HUES48 (cell line): Measurements from ENCODE around the gene TEX19.

Experiments used
- H3K27ac ChIP-seq: one replicate; pipeline ENCODE4 v1.7.0; 2013; ENCODE audit warnings: low read depth, low read length, inconsistent platforms
- H3K27me3 ChIP-seq: 2 replicates; pipeline ENCODE4 v1.6.1; 2013; ENCODE audit warnings: mild to moderate bottlenecking, low read length; ENCODE audit not compliant: control insufficient read depth, insufficient read depth
- H3K36me3 ChIP-seq: 2 replicates; pipeline ENCODE4 v1.6.1; 2013; ENCODE audit warnings: low read length; ENCODE audit not compliant: control insufficient read depth, insufficient read depth
- H3K4me1 ChIP-seq: 2 replicates; pipeline ENCODE4 v1.6.1; 2013; ENCODE audit warnings: mild to moderate bottlenecking, low read length; ENCODE audit not compliant: control insufficient read depth, insufficient read depth
- H3K4me3 ChIP-seq: 2 replicates; pipeline ENCODE4 v1.5.1; 2013; ENCODE audit warnings: mild to moderate bottlenecking, low read depth, low read length
- H3K9ac ChIP-seq: 2 replicates; pipeline ENCODE4 v1.6.1; 2013; ENCODE audit warnings: mild to moderate bottlenecking, low read depth, low read length, moderate library complexity
- H3K9me3 ChIP-seq: 2 replicates; pipeline ENCODE4 v1.6.1; 2013; ENCODE audit warnings: low read length; ENCODE audit not compliant: control insufficient read depth, insufficient read depth

The TEX19 gene

DNA sequence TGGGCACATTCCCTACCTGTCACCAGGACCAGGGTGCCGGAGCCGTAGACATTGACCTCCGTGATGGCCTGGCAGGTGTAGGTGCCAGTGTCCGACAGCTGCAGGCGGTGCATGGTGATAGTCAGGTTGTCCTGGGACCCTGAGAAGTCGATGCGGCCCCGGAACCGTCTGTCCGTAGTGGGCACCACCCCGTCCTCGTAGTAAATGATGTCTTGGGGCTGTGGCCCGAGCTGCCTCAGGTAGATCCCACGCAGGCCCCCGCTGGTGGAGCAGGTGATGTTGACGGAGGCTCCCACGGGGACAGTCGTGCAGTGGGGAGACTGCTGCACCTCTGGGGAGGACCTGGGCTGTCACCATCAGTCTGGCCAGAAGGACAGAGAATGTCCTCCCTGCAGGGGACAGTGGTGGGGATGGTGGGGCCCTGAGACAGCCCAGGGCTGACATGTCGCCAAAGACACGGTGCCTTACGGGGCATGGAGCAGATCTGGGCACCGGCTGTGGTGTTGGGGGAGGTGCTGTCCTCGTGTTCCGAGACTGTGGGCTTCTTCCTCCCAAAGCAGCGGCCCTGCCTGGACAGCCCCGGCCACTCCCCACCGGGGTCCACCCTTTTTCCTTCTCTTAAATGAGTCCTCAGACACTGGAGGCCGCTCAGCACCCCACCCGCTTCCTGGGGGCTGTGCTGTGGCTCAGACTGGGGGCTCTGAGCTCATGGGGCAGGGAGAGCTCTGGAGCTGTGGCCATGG, 42.2 kb upstream of the TEX19 start:
- Histone ChIP-seq H3K36me3 (no peaks in the 10 kb centered on the region), H3K27ac (no peak overlapping the region), H3K4me3 (no peak overlapping the region), H3K4me1 (0 out of 2 replicates have a peak, but pooled peaks cover 4% of the 10 kb centered on the region), H3K9me3 (no peaks in the 10 kb centered on the region), H3K9ac (no peak overlapping the region), H3K27me3 (no peaks in the 10 kb centered on the region)

DNA sequence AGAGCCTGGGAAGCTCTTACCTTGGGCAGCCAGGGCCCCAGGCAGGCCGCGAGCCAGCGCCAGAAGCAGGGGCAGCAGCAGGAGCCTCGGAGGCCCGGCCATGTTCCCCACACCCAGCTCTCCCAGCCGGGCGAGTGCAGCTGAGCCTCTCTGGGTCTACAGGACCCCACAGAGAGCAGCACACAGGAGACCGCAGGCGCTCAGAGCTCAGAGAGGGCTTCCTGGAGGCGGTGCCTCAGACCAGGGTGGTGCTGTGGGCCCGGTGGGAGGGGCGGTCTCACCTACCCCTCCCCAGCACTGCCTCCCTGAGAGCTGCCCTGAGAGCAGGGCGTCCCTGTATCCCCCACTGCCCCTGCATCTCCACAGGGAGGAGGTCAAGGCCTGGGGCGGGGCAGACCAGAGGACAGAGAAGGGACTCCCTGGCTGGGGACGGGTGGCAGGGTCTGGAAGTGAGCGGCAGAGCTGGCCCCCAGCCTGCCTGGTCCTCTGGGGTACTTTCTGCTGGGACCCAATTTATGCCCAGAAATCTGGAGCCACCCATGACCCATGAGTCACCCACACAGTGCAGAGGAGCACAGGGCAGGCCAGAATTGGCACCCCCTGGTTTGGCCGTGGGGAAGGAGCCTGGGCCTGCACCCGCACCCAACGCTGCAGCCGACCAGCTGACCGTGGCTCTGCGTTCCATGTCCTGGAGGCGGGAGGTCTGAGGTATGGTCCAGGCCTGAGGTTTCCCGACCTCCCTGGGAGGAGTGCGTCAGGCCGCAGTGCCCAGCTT, 41.5 kb upstream of the TEX19 start, which contains the start of gene CD7:
TSS of gene CD7 (minus strand) at position 215 of the 775 bp plus-strand sequence. CDS start at position 102, 113 bp downstream.
- H3K9ac ChIP-seq = no peak within 1 kb of the TSS
- no peaks in the 10 kb centered on the region for H3K36me3 ChIP-seq
- no peaks in the 10 kb centered on the region for H3K27me3 ChIP-seq
- no peaks in the 10 kb centered on the region for H3K9me3 ChIP-seq
- no peak within 1 kb of the TSS for H3K27ac ChIP-seq
- H3K4me3 ChIP-seq = no peak within 1 kb of the TSS
- 0 out of 2 replicates have a peak, but pooled peaks cover 4% of the 10 kb centered on the region for H3K4me1 ChIP-seq

DNA sequence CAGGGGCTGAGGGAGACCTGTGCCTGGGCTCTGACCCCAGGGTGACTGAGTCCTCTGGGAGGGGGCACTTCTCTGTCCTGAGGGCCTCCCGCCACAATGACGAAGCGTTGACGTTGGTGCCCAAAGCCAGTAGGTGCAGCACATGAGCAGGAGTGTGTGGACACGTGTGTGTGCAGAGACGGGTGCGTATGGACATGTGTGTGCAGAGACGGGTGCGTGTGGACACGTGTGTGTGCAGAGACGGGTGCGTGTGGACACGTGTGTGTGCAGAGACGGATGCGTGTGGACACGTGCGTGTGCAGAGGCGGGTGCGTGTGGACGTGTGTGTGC, 40.9 kb upstream of the TEX19 start:
- no peaks in the 10 kb centered on the region for H3K27me3 ChIP-seq
- H3K27ac ChIP-seq = no peak overlapping the region
- H3K9me3 ChIP-seq = no peaks in the 10 kb centered on the region
- 0 out of 2 replicates have a peak, but pooled peaks cover 4% of the 10 kb centered on the region for H3K4me1 ChIP-seq
- no peaks in the 10 kb centered on the region for H3K36me3 ChIP-seq
- H3K9ac ChIP-seq = no peak overlapping the region
- no peak overlapping the region for H3K4me3 ChIP-seq

DNA sequence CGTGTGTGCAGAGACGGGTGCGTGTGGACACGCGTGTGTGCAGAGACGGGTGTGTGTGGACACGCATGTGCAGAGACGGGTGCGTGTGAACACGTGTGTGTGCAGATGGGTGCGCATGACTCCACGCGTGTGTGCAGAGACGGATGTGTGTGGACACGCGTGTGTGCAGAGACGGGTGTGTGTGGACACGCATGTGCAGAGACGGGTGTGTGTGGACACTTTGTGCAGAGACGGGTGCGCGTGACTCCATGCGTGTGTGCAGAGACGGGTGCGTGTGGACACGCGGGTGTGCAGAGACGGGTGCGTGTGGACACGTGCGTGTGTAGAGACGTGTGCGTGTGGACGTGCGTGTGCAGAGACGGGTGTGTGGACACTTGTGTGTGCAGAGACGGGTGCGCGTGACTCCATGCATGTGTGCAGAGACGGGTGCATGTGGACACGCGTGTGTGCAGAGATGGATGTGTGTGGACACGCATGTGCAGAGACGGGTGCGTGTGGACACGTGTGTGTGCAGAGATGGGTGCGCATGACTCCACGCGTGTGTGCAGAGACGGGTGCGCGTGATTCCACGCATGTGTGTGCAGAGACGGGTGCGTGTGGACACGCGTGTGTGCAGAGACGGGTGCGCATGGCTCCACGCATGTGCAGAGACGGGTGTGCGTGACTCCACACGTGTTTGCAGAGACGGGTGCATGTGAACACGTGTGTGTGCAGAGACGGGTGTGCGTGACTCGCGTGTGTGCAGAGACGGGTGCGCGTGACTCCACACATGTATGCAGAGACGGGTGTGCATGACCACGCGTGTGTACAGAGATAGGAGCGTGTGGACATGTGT, 40.1 kb upstream of the TEX19 start:
- H3K4me1 ChIP-seq = 0 out of 2 replicates have a peak, but pooled peaks cover 4% of the 10 kb centered on the region
- no peaks in the 10 kb centered on the region for H3K27me3 ChIP-seq
- H3K9ac ChIP-seq = no peak overlapping the region
- H3K27ac ChIP-seq = no peak overlapping the region
- no peaks in the 10 kb centered on the region for H3K9me3 ChIP-seq
- H3K36me3 ChIP-seq = no peaks in the 10 kb centered on the region
- no peak overlapping the region for H3K4me3 ChIP-seq

DNA sequence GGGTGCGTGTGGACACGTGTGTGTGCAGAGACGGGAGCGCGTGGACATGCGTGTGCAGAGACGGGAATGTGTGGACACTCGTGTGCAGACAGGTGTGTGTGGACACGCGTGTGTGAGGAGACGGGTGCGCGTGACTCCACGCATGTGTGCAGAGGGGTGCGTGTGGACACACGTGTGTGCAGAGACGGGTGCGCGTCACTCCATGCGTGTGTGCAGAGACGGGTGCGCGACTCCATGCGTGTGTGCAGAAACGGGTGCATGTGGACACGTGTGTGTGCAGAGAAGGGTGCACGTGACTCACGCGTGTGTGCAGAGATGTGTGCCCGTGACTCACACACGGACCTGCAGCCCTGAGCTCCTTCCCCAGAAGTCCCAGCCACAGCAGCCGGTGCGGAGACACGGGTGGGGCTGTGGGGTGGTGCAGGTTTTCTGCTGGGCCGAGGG, 39.4 kb upstream of the TEX19 start:
- Histone ChIP-seq H3K27me3 (no peaks in the 10 kb centered on the region), H3K9me3 (no peaks in the 10 kb centered on the region), H3K4me1 (0 out of 2 replicates have a peak, but pooled peaks cover 4% of the 10 kb centered on the region), H3K36me3 (no peaks in the 10 kb centered on the region), H3K27ac (no peak overlapping the region), H3K4me3 (no peak overlapping the region), H3K9ac (no peak overlapping the region)

DNA sequence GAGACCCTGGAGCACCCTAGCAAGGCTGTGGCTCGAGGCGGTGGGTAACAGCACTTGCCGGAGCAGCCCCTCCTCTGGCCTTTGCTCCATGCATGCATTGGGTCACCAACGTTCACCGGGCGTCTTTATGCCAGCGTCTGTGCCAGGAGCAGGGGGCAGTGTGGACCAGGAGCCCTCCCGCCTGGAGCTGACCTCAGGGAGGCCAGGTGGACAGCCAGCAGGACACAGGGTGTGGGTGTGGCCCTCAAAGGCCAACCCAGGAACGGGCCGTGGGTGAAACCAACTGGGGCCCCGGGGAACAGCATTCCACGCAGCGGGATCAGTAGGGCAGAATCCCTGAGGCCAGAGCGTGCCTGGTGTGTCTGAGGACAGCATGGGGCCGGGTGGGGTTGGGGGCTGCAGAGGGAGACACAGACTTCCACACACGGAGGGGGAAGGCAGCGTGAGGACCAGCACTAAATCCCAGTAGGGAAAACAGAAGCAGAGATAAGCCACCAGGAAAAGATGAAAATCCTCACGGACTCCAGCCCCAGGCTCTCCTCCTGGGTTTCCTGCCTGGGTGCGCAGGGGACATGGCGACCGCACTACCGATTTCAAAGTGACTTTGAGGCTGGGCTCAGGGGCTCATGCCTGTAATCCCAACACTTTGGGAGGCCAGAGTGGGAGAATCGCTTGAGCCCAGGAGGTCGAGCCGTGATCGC, 38.8 kb upstream of the TEX19 start:
- Histone ChIP-seq H3K4me3 (no peak overlapping the region), H3K4me1 (0 out of 2 replicates have a peak, but pooled peaks cover 4% of the 10 kb centered on the region), H3K9ac (no peak overlapping the region), H3K27me3 (no peaks in the 10 kb centered on the region), H3K27ac (no peak overlapping the region), H3K9me3 (no peaks in the 10 kb centered on the region), H3K36me3 (no peaks in the 10 kb centered on the region)

DNA sequence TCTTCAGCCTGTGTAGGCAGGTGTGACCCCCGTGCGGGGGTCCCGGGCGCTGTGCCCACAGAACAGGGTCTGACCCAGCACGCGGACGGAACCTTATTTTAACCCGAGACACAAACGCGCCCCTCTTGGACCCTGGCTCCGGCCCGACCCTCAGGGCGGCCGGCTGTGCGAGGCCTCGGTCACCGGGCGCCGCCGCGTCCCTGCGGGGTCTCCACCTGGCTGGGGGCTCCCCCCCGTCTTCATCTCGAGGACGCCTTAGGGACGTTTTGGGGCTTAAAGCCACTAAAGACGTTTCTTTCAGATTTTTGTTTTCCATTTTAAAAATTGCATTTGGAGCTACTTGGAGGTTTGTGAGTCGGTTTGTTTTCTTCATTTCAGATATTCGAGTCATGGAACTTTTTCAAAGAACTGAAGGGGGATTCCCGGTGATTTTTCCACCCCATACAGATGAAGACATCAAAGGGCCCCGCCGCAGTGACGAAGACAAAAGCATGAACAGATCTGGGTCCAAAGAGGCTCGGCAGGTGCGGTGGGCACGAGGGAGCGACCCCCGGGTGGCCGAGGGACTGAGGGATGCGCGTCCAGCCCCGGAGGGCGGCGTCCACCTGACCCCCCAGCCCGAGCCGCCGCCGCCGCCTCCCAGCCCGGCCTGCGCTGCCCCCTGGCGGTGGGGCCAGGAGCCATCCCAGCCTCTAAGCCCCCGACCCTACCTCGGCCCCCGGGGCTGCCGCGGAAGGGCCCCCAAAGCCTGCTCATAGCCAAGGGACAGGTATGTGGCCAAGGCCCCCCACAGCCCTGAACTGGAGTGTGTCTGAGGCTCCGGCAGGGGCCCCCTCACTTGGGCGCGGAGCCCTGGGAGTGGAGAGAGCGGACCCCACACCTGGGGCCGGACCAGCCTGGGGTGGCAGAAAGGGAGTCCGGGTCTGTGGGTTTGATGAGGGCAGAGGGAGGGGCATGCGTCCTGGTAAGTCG, 37.8 kb upstream of the TEX19 start:
- no peaks in the 10 kb centered on the region for H3K36me3 ChIP-seq
- 0 out of 2 replicates have a peak, but pooled peaks cover 4% of the 10 kb centered on the region for H3K4me1 ChIP-seq
- no peak overlapping the region for H3K27ac ChIP-seq
- H3K9me3 ChIP-seq = no peaks in the 10 kb centered on the region
- no peak overlapping the region for H3K4me3 ChIP-seq
- H3K9ac ChIP-seq = no peak overlapping the region
- no peaks in the 10 kb centered on the region for H3K27me3 ChIP-seq

DNA sequence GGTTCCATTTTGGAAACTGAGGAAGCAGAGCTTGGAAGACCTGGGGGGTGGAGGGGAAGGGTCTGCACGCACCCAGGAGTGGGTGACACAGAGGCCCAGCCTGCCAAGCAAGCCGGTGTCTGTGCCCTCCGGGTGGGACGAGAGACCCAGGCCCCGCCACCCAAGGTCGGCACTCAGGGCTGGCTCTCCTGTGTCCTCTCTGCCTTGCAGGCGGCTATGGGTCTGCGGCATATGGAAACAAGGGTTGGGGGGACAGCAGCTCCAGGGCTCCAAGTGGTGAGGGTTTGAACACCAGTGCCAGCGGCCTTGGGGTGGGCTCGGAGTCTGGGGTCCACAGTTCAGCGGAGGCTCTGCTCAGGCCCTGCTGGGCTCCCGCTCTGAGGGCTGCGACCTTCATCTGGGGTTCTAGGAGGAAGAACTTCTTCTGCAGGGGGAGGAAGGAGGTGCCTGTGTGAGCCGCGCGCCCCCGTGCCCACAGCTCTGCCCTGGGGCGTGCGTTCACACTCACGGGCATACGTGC, 37.0 kb upstream of the TEX19 start:
- 0 out of 2 replicates have a peak, but pooled peaks cover 4% of the 10 kb centered on the region for H3K4me1 ChIP-seq

DNA sequence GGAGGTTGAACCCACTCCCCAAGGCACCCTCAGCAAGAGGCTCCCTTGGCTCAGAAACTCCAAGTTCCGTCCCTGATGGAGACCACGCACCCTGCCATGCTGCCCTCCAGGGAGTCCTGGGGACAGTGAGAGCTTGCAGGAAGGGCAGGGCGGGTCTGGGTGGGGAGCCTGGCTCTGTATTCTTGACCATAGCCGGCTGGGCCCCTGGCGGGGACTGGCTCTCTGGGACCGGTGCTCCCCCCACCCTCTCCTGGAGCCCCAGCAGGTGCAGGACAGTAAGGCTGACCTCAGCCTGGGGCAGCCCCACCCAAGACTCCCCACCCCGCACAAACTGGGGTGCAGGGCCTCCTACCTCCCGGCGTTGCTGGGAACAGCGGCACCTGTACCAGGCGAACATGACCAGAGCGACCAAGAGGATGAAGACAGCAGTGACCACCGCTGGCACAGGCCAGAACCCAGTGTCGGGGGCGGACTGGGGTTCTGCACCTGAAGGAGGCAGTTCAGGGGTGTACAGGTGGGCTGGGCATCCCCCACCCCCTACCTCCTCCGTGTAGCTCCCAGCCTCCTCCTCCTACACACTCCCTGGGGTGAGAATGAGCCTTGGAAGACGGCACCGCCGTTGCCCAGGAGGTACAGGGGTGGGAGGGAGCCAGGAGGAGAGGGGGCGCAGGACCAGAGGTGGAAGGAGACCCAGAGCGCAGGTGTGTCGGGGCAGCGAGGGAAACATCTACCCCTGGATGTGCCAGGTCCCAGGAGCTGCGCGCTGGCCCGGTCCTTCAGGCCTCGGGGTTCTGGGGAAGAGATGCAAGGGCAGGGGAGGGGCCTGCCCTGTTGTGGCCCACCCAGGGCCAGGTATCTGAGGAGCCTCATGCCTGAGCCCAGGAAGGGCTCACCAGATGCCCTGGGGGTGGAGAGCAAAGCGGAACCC, 36.3 kb upstream of the TEX19 start:
- Histone ChIP-seq H3K4me1 (peaks cover 4% of the 10 kb centered on the region; the same call in 1 of the 2 replicates), H3K27me3 (no peaks in the 10 kb centered on the region; the same call in 1 of the 2 replicates), H3K4me3 (no peak overlapping the region), H3K27ac (no peak overlapping the region), H3K9me3 (no peaks in the 10 kb centered on the region), H3K36me3 (no peaks in the 10 kb centered on the region), H3K9ac (no peak overlapping the region)

More for the DNA sequence above, 37.0 kb upstream of the TEX19 start:
- Histone ChIP-seq H3K9me3 (no peaks in the 10 kb centered on the region), H3K27me3 (no peaks in the 10 kb centered on the region), H3K4me3 (no peak overlapping the region), H3K9ac (no peak overlapping the region), H3K27ac (no peak overlapping the region), H3K36me3 (no peaks in the 10 kb centered on the region)
